ENCODE measurements around the gene PLEKHM3.

DNA sequence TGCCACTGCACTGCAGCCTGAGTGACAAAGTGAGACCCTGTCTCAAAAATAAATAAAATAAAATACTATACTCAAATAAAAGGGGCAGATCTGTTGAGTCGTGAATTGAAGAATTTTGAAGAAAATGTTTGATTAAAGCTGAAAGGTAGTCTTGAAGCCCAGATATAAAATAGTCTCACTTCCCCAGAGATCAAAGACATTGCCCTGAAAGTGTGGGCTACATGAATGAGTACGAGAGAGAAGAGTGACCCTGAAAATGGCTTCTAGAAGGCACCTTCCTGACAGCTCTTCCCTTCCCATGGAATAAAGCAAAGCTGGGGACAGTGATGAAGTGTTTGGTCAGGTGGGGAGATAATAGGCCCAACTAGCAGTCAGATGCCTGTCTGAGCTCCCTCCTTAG, 241.8 kb downstream of the PLEKHM3 start:
- TF ChIP-seq, protein P1, sequence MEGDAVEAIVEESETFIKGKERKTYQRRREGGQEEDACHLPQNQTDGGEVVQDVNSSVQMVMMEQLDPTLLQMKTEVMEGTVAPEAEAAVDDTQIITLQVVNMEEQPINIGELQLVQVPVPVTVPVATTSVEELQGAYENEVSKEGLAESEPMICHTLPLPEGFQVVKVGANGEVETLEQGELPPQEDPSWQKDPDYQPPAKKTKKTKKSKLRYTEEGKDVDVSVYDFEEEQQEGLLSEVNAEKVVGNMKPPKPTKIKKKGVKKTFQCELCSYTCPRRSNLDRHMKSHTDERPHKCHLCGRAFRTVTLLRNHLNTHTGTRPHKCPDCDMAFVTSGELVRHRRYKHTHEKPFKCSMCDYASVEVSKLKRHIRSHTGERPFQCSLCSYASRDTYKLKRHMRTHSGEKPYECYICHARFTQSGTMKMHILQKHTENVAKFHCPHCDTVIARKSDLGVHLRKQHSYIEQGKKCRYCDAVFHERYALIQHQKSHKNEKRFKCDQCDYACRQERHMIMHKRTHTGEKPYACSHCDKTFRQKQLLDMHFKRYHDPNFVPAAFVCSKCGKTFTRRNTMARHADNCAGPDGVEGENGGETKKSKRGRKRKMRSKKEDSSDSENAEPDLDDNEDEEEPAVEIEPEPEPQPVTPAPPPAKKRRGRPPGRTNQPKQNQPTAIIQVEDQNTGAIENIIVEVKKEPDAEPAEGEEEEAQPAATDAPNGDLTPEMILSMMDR (IDR thresholded peaks at IDR 0.05) = no peak
- no peak for TF ChIP-seq POLR2A (IDR thresholded peaks at IDR 0.05)
- no peak for TF ChIP-seq POLR2AphosphoS5 (IDR thresholded peaks at IDR 0.05)
